HG03159 (cell line): ENCODE results near the gene MYD88.
"Not testable (repeated sequence)": the region's sequence is repeated elsewhere in the genome, so short reads cannot be mapped to it uniquely, and the experiment has no call there.

Experiments used
- ATAC-seq: cut with Tn5 transposase; IDR thresholded peaks from one replicate; pipeline ENCODE4 v1.9.1; 2021; ENCODE audit warnings: mild to moderate bottlenecking, moderate library complexity; ENCODE audit not compliant: unreplicated experiment

The MYD88 gene

GRCh38 chr3:38140326-38141172 lies 2.1 kb downstream of the MYD88 start:
- ATAC-seq, result no peak

DNA sequence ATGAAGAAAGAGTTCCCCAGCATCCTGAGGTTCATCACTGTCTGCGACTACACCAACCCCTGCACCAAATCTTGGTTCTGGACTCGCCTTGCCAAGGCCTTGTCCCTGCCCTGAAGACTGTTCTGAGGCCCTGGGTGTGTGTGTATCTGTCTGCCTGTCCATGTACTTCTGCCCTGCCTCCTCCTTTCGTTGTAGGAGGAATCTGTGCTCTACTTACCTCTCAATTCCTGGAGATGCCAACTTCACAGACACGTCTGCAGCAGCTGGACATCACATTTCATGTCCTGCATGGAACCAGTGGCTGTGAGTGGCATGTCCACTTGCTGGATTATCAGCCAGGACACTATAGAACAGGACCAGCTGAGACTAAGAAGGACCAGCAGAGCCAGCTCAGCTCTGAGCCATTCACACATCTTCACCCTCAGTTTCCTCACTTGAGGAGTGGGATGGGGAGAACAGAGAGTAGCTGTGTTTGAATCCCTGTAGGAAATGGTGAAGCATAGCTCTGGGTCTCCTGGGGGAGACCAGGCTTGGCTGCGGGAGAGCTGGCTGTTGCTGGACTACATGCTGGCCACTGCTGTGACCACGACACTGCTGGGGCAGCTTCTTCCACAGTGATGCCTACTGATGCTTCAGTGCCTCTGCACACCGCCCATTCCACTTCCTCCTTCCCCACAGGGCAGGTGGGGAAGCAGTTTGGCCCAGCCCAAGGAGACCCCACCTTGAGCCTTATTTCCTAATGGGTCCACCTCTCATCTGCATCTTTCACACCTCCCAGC lies 2.9 kb downstream of the MYD88 start:
- ATAC-seq, result no peak

- no peak for ATAC-seq
Measured at GRCh38 chr3:38141952-38142273, 3.5 kb downstream of the MYD88 start.

- ATAC-seq, result no peak
Measured at GRCh38 chr3:38142959-38143358, 4.5 kb downstream of the MYD88 start.

DNA sequence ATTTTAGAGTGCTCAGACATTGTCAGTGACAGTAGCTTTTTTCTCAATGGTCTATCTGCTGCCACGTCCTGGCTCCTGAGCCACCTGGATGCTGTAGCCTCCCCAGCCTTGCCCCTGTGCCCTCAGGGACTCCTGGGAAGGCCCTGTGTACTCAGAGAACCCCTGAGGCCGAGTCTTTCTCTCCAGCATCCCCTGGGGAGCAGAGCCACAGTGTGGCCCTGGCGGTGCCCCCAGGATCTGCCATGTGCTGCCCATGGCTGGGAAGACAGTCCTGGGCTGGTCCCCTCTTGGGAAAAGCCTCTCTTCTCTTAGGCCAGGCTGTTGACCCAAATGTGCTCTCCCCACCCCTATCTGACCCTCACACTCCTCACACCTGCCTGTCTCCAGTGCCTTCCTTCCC lies 5.0 kb downstream of the MYD88 start:
- no peak for ATAC-seq

DNA sequence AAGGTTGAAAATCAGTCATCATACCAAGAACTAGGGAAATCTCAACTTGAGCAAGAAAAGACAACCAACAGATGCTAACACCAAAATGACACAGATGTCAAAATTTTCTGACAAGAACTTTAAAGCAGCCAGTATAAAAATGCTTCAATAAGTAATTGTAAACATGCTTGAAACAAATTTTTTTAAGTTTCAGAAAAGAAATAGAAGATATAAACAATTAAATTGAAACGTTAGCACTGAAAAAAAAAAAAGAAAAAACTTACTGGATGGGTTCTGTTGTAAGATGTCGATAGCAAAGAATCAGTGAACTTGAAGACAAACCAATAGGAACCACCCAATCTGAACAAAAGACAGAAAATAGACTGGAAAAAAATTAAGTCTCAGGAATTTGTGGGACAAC lies 8.0 kb downstream of the MYD88 start:
- no peak for ATAC-seq

GRCh38 chr3:38147421-38147820 lies 9.0 kb downstream of the MYD88 start:
- ATAC-seq, result no peak

GRCh38 chr3:38148311-38148882 lies 9.9 kb downstream of the MYD88 start:
- ATAC-seq, result no peak

GRCh38 chr3:38149708-38150107 lies 11.2 kb downstream of the MYD88 start:
- no peak for ATAC-seq

GRCh38 chr3:38150780-38151528 lies 12.5 kb downstream of the MYD88 start:
- ATAC-seq, result no peak

- ATAC-seq, result peak; percentile 59
Measured at GRCh38 chr3:38151667-38152265, 13.3 kb downstream of the MYD88 start.

DNA sequence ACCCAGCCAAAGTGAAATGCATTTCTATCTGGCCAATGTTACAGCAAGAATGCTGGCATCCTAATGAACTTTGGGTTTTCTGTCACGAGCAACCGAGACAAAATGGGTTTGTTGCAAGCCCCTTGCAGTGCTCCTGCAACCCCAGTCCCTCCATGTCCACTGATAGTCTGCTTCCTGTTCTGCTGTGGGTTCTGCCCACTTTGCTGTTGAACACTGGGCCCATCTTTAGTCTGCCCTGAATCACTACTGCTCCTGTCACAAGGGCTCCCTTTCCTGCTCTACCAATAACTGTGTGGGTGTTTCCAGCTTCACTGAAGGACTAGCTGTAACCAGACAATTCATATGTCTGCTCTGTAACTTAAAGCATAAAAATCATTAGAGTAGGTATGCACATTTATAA lies 14.1 kb downstream of the MYD88 start:
- ATAC-seq, result no peak

DNA sequence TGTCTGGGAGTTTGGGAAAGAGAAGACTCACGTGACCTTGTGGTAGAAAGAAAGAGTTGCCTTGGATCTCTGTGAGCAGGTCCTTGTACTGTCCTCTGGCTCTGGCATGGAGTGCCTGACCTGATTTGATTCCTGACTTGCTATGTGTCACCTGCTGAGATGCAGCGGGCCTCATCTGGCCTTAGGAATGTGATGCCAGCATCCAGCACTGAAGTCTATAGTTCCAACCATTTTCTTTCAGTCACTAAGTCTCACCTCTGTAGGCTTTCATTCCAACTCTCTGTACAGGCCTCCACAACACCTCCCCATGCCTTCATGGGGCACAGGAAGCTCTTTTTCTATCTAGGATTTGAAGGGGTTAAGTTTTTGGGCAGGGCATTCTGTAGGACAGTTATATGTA lies 14.8 kb downstream of the MYD88 start:
- ATAC-seq, result no peak

- ATAC-seq, result no peak
Measured at GRCh38 chr3:38154033-38154494, 15.6 kb downstream of the MYD88 start.

DNA sequence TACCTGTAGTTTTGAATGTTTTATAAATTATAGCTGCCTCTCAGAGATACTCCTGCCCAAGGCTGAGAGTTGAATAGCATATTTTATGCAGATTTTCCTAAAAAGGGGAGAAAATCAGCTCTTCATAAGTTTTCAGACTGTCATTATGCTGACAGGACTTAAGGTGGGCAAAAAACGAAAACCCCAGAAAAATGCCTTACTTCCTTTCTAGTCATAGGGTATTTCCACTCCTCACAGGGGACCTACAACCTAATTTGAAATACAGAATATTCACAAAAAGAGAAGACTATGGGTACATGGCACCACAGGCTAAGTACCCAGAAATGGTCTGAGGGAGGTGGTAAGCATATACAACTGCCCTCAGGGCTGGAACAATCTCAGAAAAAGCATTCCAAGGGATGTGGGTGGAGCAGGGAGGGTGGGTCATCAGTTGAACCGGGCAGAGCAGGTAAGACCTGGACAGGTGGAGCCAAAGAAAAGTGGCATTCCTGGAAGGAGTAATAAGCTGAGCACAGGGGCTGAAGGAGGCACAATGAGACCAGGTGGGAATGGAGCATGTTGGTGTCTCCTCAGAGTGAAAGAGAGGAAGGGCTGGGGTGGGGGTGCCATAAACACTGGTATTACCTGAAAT lies 16.3 kb downstream of the MYD88 start:
- no peak for ATAC-seq

DNA sequence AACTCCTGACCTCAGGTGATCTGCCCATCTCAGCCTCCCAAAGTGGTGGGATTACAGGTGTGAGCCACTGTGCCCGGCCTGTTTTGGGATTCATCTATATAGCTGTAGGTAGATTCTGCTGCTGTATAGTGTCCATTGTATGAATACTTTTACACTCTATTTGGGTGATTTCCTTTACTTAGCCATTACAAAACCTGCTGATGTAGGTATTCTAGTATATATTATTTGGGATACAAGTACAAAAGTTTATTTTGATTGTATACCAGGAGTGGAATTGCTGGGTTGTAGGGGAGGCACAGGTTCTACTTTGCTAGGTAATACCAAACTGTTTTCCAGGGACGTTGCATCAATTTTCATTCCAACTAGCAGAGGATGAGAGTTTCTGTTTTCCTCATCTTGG lies 17.4 kb downstream of the MYD88 start:
- no peak for ATAC-seq

GRCh38 chr3:38157117-38157516 lies 18.7 kb downstream of the MYD88 start:
- no peak for ATAC-seq

DNA sequence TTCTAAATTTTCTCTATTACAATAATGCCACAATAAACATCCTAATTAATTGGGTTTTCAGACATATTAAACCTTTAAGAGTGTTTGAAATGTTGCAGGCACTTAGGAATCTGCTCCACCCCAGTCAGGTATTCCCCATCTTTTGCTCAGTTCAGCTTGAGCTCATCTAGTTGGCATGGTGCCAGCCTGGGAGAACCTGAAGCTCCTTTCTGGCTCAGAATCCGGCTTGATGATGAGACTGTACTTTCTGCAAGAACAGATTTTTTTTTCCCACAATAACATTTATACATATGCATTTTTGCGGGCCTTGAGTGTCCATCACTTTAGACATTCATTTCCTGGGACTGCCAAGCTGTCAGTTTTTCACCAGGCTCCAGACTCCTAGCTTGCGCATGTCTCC lies 19.1 kb downstream of the MYD88 start:
- no peak for ATAC-seq

GRCh38 chr3:38158472-38158871 lies 20.0 kb downstream of the MYD88 start:
- no peak for ATAC-seq

- ATAC-seq, result not testable (repeated sequence)
Measured at GRCh38 chr3:38160704-38161103, 22.2 kb downstream of the MYD88 start.
